Neuron (in vitro differentiated cells): ENCODE measurements around the gene HAUS2.
"Not testable (repeated sequence)": the region's sequence is repeated elsewhere in the genome, so short reads cannot be mapped to it uniquely, and the experiment has no call there.

Experiments
- H2AFZ ChIP-seq: one replicate; pipeline ENCODE4 v1.6.1; 2013; ENCODE audit warnings: low read depth, mild to moderate bottlenecking, inconsistent platforms, low read length, moderate library complexity
- H3K27me3 ChIP-seq: one replicate; pipeline ENCODE4 v1.6.1; 2013; ENCODE audit warnings: low read length; ENCODE audit not compliant: insufficient read depth
- H3K36me3 ChIP-seq: one replicate; pipeline ENCODE4 v1.6.1; 2013; ENCODE audit warnings: low read length; ENCODE audit not compliant: insufficient read depth
- H3K4me1 ChIP-seq: one replicate; pipeline ENCODE4 v1.6.1; 2013; ENCODE audit warnings: low read length; ENCODE audit not compliant: insufficient read depth
- H3K4me3 ChIP-seq: 2 replicates; pipeline ENCODE4 v1.5.1; 2013; ENCODE audit warnings: mild to moderate bottlenecking, low read length, moderate library complexity
- H3K9me3 ChIP-seq: one replicate; pipeline ENCODE4 v1.6.1; 2013; ENCODE audit warnings: low read length

HAUS2 gene

DNA sequence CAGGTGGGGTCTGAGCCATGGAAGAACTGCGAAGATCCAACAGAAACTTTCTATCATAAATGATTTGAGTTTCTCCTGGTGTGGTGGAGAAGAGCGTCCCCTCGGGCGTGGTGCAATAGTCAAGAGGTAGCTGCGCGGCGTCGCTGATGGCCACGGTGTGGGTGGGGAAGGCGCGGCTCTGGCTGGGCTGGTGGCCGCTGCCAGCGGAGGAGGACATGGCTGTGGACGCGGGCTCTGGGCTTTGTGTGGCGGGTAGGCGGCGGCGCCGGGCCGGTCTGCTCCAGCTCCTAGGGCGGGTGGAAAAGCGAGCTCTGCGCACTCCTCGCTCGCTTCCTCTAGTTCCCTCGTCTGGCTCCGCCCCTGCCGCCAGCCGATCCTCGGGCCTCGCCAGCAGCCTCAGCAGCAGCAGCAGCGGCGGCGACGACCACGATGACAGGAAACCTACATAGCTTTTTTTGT lies 32.7 kb downstream of the HAUS2 start:
- H3K36me3 ChIP-seq, result peaks cover 11% of the 10 kb centered on the region
- H3K4me3 ChIP-seq, result no peak overlapping the region
- peak overlapping the region; percentile 53 for H2AFZ ChIP-seq

DNA sequence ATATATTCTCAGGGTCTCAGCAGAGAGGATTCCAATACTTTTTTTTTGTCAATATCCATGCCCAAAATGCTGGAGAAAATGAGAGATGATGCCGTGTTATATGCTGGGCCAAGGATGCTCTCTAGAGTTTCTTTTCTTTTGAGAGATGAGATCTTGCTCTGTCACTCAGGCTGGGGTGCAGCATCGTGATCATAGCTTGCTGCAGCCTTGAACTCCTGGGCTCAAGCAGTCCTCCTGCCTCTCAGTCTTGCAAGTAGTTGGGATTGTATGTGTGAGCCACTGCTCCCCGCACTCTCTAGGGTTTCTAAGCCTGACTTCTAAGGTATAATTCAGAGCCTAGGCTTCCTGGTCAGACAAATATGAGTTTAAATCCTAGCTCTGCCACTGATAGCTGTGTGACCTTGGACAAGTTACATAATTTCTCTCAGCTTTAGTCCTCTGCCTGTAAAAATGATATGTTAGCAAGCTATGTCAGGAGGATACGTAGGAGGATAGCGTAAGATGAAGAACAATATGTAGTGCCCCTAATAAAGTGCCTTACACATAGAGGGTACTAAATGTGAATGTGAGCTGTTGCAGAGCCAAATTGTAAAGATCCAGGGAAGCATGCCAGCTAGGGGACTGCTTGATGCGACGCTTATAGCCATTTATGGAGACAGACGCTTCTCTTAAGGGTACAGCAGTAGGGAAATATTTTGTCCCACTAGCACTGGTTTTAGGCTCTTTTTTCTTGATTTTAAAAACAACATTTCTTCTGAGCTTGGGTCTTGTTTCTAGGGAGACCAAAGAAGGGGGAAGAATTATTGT lies 34.1 kb downstream of the HAUS2 start:
- H3K4me3 ChIP-seq, result no peak overlapping the region
- no peak overlapping the region for H2AFZ ChIP-seq
- H3K9me3 ChIP-seq, result no peaks in the 10 kb centered on the region
- no peaks in the 10 kb centered on the region for H3K27me3 ChIP-seq
- peaks cover 12% of the 10 kb centered on the region for H3K36me3 ChIP-seq
- H3K4me1 ChIP-seq, result peaks cover 26% of the 10 kb centered on the region

More for the DNA sequence above, 32.7 kb downstream of the HAUS2 start:
- H3K4me1 ChIP-seq, result peaks cover 34% of the 10 kb centered on the region
- no peaks in the 10 kb centered on the region for H3K27me3 ChIP-seq
- H3K9me3 ChIP-seq, result no peaks in the 10 kb centered on the region

DNA sequence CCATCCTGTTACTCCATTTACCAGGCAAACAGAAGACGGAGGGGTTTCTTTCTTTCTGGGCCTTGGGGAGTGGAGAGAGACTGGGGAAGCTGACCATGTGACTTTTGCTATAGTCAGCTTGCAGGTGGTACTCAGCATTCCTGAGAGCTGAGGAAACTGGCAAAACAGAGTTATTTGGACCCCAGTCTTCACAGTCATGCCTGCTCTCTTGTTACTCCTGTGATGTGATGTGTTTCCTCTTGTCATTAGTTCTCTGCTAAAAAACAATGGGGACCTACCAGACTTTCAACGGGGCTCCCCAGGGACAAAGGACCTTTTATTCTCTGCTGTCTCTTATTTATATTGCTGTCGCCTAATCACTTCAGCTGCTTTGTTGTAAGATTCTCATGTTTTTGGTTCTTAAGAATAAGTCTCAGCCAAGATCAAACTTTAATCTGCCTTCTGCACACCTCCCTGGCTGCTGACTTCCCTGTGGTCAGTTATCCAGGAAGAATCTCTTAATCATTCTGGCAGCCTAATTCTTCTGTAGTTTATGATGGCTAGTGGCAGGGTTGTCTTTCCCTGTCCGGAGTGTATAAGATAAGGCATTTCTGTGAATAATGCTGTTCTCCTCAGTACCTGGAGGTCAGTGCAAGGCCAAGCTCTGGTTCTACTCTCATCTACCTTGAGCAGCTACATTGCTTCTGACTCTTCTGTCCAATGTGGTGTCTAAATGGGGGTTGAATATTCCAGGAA lies 35.6 kb downstream of the HAUS2 start:
- H3K27me3 ChIP-seq, result no peaks in the 10 kb centered on the region
- peaks cover 26% of the 10 kb centered on the region for H3K4me1 ChIP-seq
- peak overlapping the region; percentile 33 for H2AFZ ChIP-seq
- H3K36me3 ChIP-seq, result peaks cover 12% of the 10 kb centered on the region
- H3K4me3 ChIP-seq, result no peak overlapping the region
- H3K9me3 ChIP-seq, result no peaks in the 10 kb centered on the region

DNA sequence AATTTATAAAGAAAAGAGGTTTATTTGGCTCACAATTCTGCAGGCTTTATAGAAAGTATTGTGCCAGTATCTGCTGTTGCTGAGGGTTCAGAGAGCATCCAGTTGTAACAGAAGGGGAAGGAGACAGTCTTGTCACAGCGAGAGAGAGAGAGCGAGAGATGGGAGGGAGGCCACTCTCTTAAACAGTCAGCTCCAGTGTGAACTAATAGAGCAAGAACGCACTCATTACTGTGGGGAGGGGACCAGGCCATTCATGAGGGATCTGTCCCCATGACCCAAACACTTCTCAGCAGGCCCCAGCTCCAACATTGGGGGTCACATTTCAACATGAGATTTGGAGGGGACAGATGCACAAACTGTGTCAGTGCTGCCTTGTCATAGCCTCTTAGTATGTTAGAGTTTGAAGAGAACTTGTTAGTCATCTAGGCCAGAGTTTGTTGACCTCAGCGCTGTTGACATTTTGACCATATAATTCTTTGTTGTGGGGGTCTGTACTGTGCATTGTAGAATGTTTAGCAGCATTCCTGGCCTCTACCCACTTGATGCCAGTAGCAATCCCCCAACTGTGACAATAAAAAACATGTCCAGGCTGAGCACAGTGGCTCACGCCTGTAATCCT lies 42.1 kb downstream of the HAUS2 start:
- Histone ChIP-seq H3K9me3 (no peaks in the 10 kb centered on the region), H3K36me3 (peaks cover 26% of the 10 kb centered on the region), H3K4me1 (no peaks in the 10 kb centered on the region), H2AFZ (no peak overlapping the region), H3K27me3 (no peaks in the 10 kb centered on the region), H3K4me3 (no peak overlapping the region)

DNA sequence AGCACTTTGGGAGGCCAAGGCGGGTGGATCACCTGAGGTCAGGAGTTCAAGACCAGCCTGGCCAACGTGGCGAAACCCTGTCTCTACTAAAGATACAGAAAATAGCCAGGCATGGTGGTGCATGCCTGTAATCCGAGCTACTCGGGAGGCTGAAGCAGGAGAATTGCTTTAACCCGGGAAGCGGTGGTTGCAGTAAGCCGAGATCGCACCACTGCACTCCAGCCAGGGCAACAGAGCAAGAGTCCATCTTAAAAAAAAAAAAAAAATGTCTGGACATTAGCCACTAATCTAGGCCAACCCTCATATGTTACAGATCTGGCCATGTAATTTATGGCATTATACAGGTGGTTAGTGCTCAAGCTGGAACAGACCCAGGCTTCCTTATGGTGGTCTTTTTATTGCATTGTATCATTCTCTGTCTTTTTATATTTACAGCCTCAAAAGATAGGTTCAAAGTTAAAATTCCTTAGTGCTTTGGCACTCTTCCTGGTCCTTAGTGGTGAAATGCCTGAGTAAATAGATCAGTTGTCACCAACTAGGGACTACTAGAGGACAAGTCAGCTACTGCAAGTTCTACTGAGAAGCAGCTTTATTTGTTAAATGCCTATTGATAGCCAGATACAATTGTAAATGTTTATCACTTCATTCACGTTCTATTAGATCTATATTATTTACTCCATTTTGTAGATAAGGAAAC lies 42.7 kb downstream of the HAUS2 start:
- no peaks in the 10 kb centered on the region for H3K4me1 ChIP-seq
- H2AFZ ChIP-seq, result no peak overlapping the region
- peaks cover 27% of the 10 kb centered on the region for H3K36me3 ChIP-seq
- H3K9me3 ChIP-seq, result no peaks in the 10 kb centered on the region
- no peaks in the 10 kb centered on the region for H3K27me3 ChIP-seq
- no peak overlapping the region for H3K4me3 ChIP-seq

DNA sequence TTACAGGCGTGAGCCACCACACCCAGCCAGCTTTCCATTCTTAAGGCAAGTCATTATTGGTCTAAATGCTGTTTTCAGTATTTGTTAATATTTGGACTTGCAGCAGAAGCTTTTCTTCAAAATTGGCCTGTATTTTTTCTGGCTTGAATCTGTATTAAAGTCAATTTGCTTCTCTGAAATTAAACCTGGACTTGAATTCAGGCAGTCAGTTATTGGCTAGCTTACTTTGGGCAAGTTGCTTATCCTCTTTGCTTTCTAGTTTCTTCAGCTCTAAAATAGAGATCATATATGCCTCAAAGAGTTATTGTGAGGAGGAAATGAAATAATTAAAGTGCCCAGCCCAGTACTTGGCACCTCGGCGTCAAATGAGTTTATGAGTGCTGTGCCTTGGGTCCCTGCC lies 44.1 kb downstream of the HAUS2 start:
- Histone ChIP-seq H3K27me3 (no peaks in the 10 kb centered on the region), H2AFZ (no peak overlapping the region), H3K4me3 (no peak overlapping the region), H3K36me3 (peaks cover 27% of the 10 kb centered on the region), H3K9me3 (no peaks in the 10 kb centered on the region), H3K4me1 (no peaks in the 10 kb centered on the region)

DNA sequence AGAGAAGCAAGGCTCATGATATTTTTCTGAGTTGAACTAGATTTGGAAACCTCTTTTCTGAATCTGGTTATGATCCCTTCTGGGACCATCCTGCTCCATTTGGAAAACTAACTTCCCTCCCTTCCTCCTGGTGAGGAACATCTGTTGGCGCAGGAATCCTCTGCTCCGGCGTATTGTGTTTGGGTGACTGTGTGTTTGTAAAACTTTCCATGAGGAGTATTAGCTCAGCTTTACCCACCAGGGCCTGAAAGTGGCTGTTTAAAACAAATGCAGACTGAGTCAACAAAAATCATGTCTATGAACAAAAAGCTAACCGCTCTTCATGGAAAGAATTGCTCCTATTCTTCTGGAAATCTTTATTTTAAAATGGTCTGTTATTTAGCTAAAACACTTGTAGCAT lies 44.5 kb downstream of the HAUS2 start:
- Histone ChIP-seq H3K4me3 (no peak overlapping the region), H3K27me3 (no peaks in the 10 kb centered on the region), H2AFZ (no peak overlapping the region), H3K4me1 (no peaks in the 10 kb centered on the region), H3K9me3 (no peaks in the 10 kb centered on the region), H3K36me3 (peaks cover 27% of the 10 kb centered on the region)

DNA sequence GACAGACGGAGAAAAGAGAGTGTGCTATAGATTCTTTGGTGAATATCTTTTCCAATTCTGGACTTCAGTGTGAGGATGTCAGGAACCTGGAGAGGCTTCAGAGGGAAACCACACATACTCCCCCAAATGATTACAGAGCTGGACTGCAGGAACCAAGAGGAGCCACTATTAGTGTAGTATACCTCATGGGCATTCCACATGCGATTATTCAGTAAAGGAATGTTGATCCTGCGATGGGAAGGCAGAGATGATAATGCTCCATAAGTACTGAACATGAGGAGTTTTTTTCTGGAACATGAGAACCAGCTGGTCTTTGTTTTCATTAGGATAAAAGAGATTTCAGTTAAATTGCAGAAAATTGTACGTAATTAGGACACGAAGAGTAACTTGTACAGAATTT lies 45.5 kb downstream of the HAUS2 start:
- H3K4me3 ChIP-seq, result no peak overlapping the region
- no peaks in the 10 kb centered on the region for H3K27me3 ChIP-seq
- peaks cover 28% of the 10 kb centered on the region for H3K36me3 ChIP-seq
- H3K4me1 ChIP-seq, result no peaks in the 10 kb centered on the region
- H2AFZ ChIP-seq, result no peak overlapping the region
- H3K9me3 ChIP-seq, result no peaks in the 10 kb centered on the region

DNA sequence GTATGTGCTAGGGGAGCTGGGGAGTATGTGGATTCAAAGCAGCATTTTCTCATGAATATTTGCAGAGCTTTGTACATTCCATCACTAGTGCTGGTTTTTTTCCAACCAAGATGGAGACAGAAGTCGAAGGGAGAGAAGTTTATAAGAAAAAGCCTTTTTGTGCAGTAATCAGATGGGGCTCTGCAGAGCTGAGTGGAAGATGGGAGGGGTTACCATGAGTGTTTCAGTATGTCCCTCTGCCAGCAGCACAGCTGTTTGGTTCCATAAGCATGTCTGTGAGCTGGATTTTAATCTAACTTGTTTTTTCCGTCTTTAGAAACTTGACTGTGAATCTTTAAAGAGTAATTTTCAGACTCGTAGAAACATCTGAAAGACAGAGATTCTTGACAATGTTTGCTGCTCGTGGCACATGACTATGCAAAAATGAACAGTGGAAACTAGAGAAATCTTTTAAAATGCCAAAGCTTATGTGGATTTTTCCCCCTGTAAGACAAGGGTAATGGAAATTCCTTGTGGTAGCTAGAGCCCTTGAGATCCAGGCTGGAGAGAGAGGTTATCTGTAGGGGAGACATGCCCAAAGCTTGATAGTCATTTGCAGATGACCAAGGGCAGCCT lies 47.1 kb downstream of the HAUS2 start:
- Histone ChIP-seq H3K27me3 (no peaks in the 10 kb centered on the region), H2AFZ (no peak overlapping the region), H3K9me3 (peaks cover 4% of the 10 kb centered on the region), H3K36me3 (peaks cover 35% of the 10 kb centered on the region), H3K4me3 (no peak overlapping the region), H3K4me1 (no peaks in the 10 kb centered on the region)

DNA sequence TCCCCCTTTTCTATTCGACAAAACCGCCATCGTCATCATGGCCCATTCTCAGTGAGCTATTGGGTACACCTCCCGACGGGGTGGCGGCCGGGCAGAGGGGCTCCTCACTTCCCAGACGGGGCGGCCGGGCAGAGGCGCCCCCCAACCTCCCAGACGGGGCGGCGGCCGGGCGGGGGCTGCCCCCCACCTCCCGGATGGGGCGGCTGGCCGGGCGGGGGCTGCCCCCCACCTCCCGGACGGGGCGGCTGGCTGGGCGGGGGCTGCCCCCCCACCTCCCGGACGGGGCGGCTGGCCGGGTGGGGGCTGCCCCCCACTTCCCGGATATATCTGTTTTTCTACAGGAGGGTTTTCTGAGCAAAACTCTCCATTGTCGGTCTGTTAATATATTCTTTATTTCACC lies 52.7 kb downstream of the HAUS2 start:
- H3K4me1 ChIP-seq, result not testable (repeated sequence)

DNA sequence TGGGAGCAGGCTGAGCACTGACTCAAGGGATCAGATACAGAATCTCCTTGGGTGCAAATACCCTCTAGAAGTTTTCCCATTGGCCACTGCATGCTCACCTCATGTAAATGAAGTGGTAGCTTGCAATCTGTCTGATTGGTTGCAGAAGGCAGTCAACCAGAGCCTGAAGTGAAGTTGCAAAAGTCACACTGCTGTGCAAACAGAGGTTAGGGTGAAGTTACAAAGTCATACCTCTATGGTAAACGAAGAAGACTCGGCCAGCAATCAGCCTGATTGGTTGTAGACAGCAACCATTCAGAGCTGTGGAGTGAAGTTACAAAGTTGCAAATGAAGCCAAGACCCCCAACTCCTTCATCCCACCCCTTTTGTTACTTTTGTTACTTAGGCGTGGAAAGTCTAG lies 53.9 kb downstream of the HAUS2 start:
- peaks cover 8% of the 10 kb centered on the region for H3K4me1 ChIP-seq
- H2AFZ ChIP-seq, result no peak overlapping the region
- no peak overlapping the region for H3K4me3 ChIP-seq
- H3K9me3 ChIP-seq, result peaks cover 12% of the 10 kb centered on the region
- peaks cover 16% of the 10 kb centered on the region for H3K36me3 ChIP-seq
- no peaks in the 10 kb centered on the region for H3K27me3 ChIP-seq

More for the DNA sequence above, 52.7 kb downstream of the HAUS2 start:
- H3K4me3 ChIP-seq, H2AFZ ChIP-seq, H3K27me3 ChIP-seq: not testable (repeated sequence)
- H3K9me3 ChIP-seq, result peaks cover 12% of the 10 kb centered on the region
- H3K36me3 ChIP-seq, result peaks cover 17% of the 10 kb centered on the region

DNA sequence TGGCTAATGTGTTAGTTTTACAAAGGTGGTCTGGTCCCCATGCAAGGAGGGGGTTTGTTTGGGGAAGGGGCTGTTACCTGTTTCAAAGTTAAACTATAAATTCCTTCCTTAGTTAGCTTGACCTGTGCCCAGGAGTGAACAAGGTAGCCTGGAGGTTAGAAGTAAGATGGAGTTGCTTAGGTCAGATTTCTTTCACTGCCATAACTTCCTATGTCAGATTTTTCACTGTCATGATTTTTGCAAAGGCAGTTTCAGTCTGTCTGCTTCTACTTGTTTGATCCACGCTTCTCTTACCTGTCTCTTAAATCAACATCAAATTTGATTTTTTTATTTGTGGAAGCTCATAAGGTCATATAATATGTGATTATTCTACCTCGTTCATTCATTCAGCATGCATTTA lies 55.3 kb downstream of the HAUS2 start:
- Histone ChIP-seq H3K36me3 (peaks cover 16% of the 10 kb centered on the region), H3K4me1 (peaks cover 8% of the 10 kb centered on the region), H3K4me3 (no peak overlapping the region), H3K27me3 (no peaks in the 10 kb centered on the region), H2AFZ (no peak overlapping the region), H3K9me3 (peaks cover 12% of the 10 kb centered on the region)
